ENCODE data around the gene AMN1.

The AMN1 gene

GRCh38 chr12:31647086-31647491 lies 81.7 kb downstream of the AMN1 start:
- DNase-seq (ENCODE audit: low read depth): no peak
- no peak for TF ChIP-seq CTCF (IDR thresholded peaks at IDR 0.05; ENCODE audit: insufficient read depth, low read depth, low read length, missing control alignments)
- H3K4me3 ChIP-seq (ENCODE audit: low read depth, low read length): no peak overlapping the region

- TF ChIP-seq CTCF (IDR thresholded peaks at IDR 0.05; ENCODE audit: insufficient read depth, low read depth, low read length, missing control alignments): no peak
- no peak overlapping the region for H3K4me3 ChIP-seq (ENCODE audit: low read depth, low read length)
- DNase-seq (ENCODE audit: low read depth): no peak
Measured at GRCh38 chr12:31645924-31646323, 82.9 kb downstream of the AMN1 start.

GRCh38 chr12:31644536-31644935 lies 84.3 kb downstream of the AMN1 start:
- no peak overlapping the region for H3K4me3 ChIP-seq (ENCODE audit: low read depth, low read length)
- TF ChIP-seq CTCF (IDR thresholded peaks at IDR 0.05; ENCODE audit: insufficient read depth, low read depth, low read length, missing control alignments): no peak
- no peak for DNase-seq (ENCODE audit: low read depth)

GRCh38 chr12:31641509-31642090 lies 87.2 kb downstream of the AMN1 start:
- TF ChIP-seq CTCF (IDR thresholded peaks at IDR 0.05; ENCODE audit: insufficient read depth, low read depth, low read length, missing control alignments): no peak
- DNase-seq (ENCODE audit: low read depth): no peak
- H3K4me3 ChIP-seq (ENCODE audit: low read depth, low read length): no peak overlapping the region

- TF ChIP-seq CTCF (IDR thresholded peaks at IDR 0.05; ENCODE audit: insufficient read depth, low read depth, low read length, missing control alignments): no peak
- no peak for DNase-seq (ENCODE audit: low read depth)
- no peak overlapping the region for H3K4me3 ChIP-seq (ENCODE audit: low read depth, low read length)
Measured at GRCh38 chr12:31634620-31635019, 94.2 kb downstream of the AMN1 start.

GRCh38 chr12:31633464-31633863 lies 95.4 kb downstream of the AMN1 start:
- no peak for DNase-seq (ENCODE audit: low read depth)
- TF ChIP-seq CTCF (IDR thresholded peaks at IDR 0.05; ENCODE audit: insufficient read depth, low read depth, low read length, missing control alignments): no peak
- H3K4me3 ChIP-seq (ENCODE audit: low read depth, low read length): no peak overlapping the region

GRCh38 chr12:31631809-31632208 lies 97.0 kb downstream of the AMN1 start:
- no peak overlapping the region for H3K4me3 ChIP-seq (ENCODE audit: low read depth, low read length)
- TF ChIP-seq CTCF (IDR thresholded peaks at IDR 0.05; ENCODE audit: insufficient read depth, low read depth, low read length, missing control alignments): no peak
- no peak for DNase-seq (ENCODE audit: low read depth)
